Heart left ventricle (tissue), 13 donors: Measurements from ENCODE around the gene SLC25A11.

Experiments
- POLR2A ChIP-seq, 2 donors: fragments of 450-650 bp; IDR thresholded peaks; one replicate each; pipeline ENCODE4 v1.6.1; 2017; ENCODE audit warnings: antibody characterized with exemption in 2 of 2, mild to moderate bottlenecking in 2 of 2, moderate library complexity in 2 of 2
- TF ChIP-seq, protein P1 (sequence below), 12 donors: fragments of 200-600 bp; sonication (generic) in 4 of 12; IDR thresholded peaks; one replicate each; pipeline versions ENCODE4 v1.5.0 to v1.8.0; 2018 to 2022; ENCODE audit warnings: antibody characterized with exemption in 12 of 12, mild to moderate bottlenecking in 5 of 12
- donor health status: ischemic (EF 13 %, LVEDD 7.1; RV severe dilation, severe dysfunction).
- donor health status: DM: no; HTN: yes; CAD: no.
- donor health status: DM: no; HTN: no; CAD: no.
- donor health status: ischemic (EF 25% LVEDD 6.9; RV normal size, moderate dysfunction).
- donor health status: ischemic (EF 25% LVEDD 5.7; RV mildly dilated, moderate dysfunction).
- donor health status: ischemic (EF 35%, LVEDD 5.7; RV mildly dilated, moderate dysfunction).
- donor health status: nonischemic (EF 11% LVEDD 7.7; RV severe dilation, severe dysfunction).
- donor health status: DM: yes; HTN: yes; CAD: no.
- donor health status: PGD.
- donor health status: ischemic (EF 29% LVEDD 5.4; RV normal size, mild dysfunction).
- donor health status: nonischemic (EF 23%, LVEDD 6.1; RV moderate dilation, normal function).

- TF ChIP-seq, protein P1, sequence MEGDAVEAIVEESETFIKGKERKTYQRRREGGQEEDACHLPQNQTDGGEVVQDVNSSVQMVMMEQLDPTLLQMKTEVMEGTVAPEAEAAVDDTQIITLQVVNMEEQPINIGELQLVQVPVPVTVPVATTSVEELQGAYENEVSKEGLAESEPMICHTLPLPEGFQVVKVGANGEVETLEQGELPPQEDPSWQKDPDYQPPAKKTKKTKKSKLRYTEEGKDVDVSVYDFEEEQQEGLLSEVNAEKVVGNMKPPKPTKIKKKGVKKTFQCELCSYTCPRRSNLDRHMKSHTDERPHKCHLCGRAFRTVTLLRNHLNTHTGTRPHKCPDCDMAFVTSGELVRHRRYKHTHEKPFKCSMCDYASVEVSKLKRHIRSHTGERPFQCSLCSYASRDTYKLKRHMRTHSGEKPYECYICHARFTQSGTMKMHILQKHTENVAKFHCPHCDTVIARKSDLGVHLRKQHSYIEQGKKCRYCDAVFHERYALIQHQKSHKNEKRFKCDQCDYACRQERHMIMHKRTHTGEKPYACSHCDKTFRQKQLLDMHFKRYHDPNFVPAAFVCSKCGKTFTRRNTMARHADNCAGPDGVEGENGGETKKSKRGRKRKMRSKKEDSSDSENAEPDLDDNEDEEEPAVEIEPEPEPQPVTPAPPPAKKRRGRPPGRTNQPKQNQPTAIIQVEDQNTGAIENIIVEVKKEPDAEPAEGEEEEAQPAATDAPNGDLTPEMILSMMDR (IDR thresholded peaks at IDR 0.05), result no peak
- no peak for TF ChIP-seq POLR2A (IDR thresholded peaks at IDR 0.05)
Measured at GRCh38 chr17:4897198-4897687, 42.6 kb downstream of the SLC25A11 start.
